HL-60 (cell line): ENCODE results near the gene ZDHHC19.

Source experiments
- DNase-seq, 2 experiments: peaks; one replicate each; pipeline ENCODE4 v3.0.0-alpha.2; 2010 to 2020; ENCODE audit warnings: low read depth in 1 of 2, low spot score in 1 of 2
- H3K27ac ChIP-seq: fragments of 250-450 bp; sonication (Bioruptor Pico); replicated peaks from 2 replicates; pipeline ENCODE4 v1.5.1; 2020; ENCODE audit warnings: mild to moderate bottlenecking, moderate library complexity
- H3K27me3 ChIP-seq: fragments of 250-450 bp; sonication (Bioruptor Pico); 2 replicates; pipeline ENCODE4 v1.5.1; 2021; ENCODE audit warnings: mild to moderate bottlenecking, moderate library complexity; ENCODE audit not compliant: insufficient read depth, poor library complexity, severe bottlenecking
- H3K4me3 ChIP-seq: replicated peaks from 2 replicates; pipeline ENCODE4 v1.5.1; 2011; ENCODE audit warnings: mild to moderate bottlenecking, control low read depth, low read length; ENCODE audit not compliant: insufficient read depth
- CTCF ChIP-seq: IDR thresholded peaks from one replicate; pipeline ENCODE4 v1.5.1; 2011; ENCODE audit warnings: low read length, control low read depth, inconsistent platforms; ENCODE audit not compliant: insufficient read depth
- GABPA ChIP-seq: IDR thresholded peaks from 2 replicates; pipeline ENCODE4 v1.6.1; 2012; ENCODE audit warnings: low read depth
- POLR2AphosphoS5 ChIP-seq: IDR thresholded peaks from 2 replicates; pipeline ENCODE4 v1.6.1; 2012; ENCODE audit warnings: low read depth
- SPI1 ChIP-seq: IDR thresholded peaks from 2 replicates; pipeline ENCODE4 v1.6.1; 2012; ENCODE audit warnings: low read depth, mild to moderate bottlenecking, borderline replicate concordance
- TF ChIP-seq, protein P1 (sequence below): IDR thresholded peaks from 2 replicates; pipeline ENCODE4 v1.6.1; 2012; ENCODE audit warnings: low read depth; ENCODE audit not compliant: insufficient replicate concordance

ZDHHC19 gene

DNA sequence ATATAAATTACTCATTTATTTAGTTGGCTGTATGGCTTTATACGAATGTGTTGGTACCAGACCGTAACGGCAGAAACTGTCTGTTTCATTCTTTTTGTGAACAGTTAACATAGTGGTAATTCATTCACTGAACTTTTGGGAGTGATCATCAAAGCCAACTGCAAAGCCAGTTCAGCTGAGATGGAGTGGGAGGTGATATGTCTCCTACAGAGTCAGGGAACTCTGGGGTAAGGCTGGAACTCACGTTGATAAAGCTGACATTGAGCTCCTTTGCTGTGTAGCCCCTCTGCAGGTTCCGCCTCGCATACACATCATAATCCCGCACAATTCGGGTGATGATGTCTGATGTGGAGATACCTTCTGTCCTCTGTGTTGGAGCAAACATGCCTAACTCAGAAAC is 30.5 kb upstream of the ZDHHC19 start:
- no peak for DNase-seq
- Histone ChIP-seq H3K27me3 (no peaks in the 10 kb centered on the region), H3K4me3 (no peak overlapping the region), H3K27ac (no peak overlapping the region)
- TF ChIP-seq, protein P1, sequence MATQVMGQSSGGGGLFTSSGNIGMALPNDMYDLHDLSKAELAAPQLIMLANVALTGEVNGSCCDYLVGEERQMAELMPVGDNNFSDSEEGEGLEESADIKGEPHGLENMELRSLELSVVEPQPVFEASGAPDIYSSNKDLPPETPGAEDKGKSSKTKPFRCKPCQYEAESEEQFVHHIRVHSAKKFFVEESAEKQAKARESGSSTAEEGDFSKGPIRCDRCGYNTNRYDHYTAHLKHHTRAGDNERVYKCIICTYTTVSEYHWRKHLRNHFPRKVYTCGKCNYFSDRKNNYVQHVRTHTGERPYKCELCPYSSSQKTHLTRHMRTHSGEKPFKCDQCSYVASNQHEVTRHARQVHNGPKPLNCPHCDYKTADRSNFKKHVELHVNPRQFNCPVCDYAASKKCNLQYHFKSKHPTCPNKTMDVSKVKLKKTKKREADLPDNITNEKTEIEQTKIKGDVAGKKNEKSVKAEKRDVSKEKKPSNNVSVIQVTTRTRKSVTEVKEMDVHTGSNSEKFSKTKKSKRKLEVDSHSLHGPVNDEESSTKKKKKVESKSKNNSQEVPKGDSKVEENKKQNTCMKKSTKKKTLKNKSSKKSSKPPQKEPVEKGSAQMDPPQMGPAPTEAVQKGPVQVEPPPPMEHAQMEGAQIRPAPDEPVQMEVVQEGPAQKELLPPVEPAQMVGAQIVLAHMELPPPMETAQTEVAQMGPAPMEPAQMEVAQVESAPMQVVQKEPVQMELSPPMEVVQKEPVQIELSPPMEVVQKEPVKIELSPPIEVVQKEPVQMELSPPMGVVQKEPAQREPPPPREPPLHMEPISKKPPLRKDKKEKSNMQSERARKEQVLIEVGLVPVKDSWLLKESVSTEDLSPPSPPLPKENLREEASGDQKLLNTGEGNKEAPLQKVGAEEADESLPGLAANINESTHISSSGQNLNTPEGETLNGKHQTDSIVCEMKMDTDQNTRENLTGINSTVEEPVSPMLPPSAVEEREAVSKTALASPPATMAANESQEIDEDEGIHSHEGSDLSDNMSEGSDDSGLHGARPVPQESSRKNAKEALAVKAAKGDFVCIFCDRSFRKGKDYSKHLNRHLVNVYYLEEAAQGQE, result no peak
- TF ChIP-seq POLR2AphosphoS5 (no peak), CTCF (no peak), SPI1 (no peak), GABPA (no peak)

DNA sequence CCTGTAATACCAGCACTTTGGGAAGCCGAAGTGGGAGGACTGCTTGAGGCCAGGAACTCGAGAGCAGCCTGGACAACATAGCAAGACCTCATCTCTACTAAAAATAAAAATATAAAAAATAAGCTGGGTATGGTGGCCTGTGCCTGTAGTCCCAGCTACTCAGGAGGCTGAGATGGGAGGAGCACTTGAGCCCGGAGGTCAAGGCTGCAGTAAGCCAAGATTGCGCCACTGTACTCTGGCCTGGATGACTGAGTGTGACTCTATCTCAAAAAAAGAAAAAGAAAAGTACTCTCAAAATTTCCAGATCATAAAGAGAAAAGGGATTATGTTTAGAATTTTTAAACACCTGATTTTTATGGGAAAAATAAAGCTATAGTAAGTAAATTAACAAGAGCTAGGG is 29.2 kb upstream of the ZDHHC19 start:
- DNase-seq, result no peak
- Histone ChIP-seq H3K27me3 (no peaks in the 10 kb centered on the region), H3K4me3 (no peak overlapping the region), H3K27ac (no peak overlapping the region)
- TF ChIP-seq CTCF (no peak), SPI1 (no peak), POLR2AphosphoS5 (no peak), GABPA (no peak)
- TF ChIP-seq, protein P1, result no peak

- Histone ChIP-seq H3K4me3 (no peak overlapping the region), H3K27ac (no peak overlapping the region), H3K27me3 (no peaks in the 10 kb centered on the region)
- TF ChIP-seq CTCF (no peak), SPI1 (no peak), GABPA (no peak), POLR2AphosphoS5 (no peak)
- TF ChIP-seq, protein P1, result no peak
- no peak for DNase-seq
Measured at GRCh38 chr3:196238612-196239560, 27.7 kb upstream of the ZDHHC19 start.
